LNCAP (cell line): ENCODE data around the gene COL21A1.

ENCODE experiments used
- CTCF ChIP-seq: fragments of 450-650 bp; IDR thresholded peaks from 2 replicates; pipeline ENCODE4 v1.5.1; 2017; ENCODE audit warnings: mild to moderate bottlenecking

The COL21A1 gene

GRCh38 chr6:56033401-56033800 lies 214.0 kb downstream of the COL21A1 start:
- TF ChIP-seq CTCF = no peak

- TF ChIP-seq CTCF = no peak
Measured at GRCh38 chr6:56032715-56033260, 214.6 kb downstream of the COL21A1 start.

GRCh38 chr6:56027865-56028264 lies 219.5 kb downstream of the COL21A1 start:
- no peak for TF ChIP-seq CTCF

GRCh38 chr6:56026455-56027180 lies 220.8 kb downstream of the COL21A1 start:
- TF ChIP-seq CTCF = no peak

GRCh38 chr6:56025795-56026194 lies 221.6 kb downstream of the COL21A1 start:
- no peak for TF ChIP-seq CTCF

GRCh38 chr6:56024931-56025330 lies 222.4 kb downstream of the COL21A1 start:
- no peak for TF ChIP-seq CTCF

GRCh38 chr6:56023829-56024228 lies 223.6 kb downstream of the COL21A1 start:
- TF ChIP-seq CTCF = no peak

- TF ChIP-seq CTCF = no peak
Measured at GRCh38 chr6:56022678-56023077, 224.7 kb downstream of the COL21A1 start.
